ENCODE measurements around the gene ADD2.
"Not testable (repeated sequence)": the region's sequence is repeated elsewhere in the genome, so short reads cannot be mapped to it uniquely, and the experiment has no call there.

The ADD2 gene

DNA sequence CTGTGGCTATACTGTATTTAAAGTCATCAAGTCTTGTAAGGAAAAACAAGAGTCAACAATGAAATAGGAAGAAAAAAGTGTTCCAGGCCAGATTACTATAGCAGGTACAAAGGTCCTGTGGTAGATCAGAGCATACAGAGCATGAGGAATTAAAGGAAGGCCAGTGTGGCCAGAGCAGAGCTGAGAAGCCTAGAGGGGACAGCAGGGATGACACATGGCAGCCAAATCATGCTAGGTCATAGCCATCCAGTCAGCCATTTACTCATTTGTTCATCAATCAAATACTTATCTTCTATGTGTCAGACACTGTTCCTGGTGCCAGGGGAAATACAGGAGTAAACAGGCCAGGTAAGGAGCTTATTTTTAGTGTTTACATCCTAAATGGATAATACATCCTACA lies 24.3 kb downstream of the ADD2 start:
- TF ChIP-seq ZFX (IDR thresholded peaks at IDR 0.05; ENCODE audit: borderline replicate concordance) = no peak
- TF ChIP-seq CTCF (IDR thresholded peaks at IDR 0.05) = no peak
- H3K27ac ChIP-seq = no peak overlapping the region

- TF ChIP-seq CTCF (IDR thresholded peaks at IDR 0.05) (no peak), ZFX (IDR thresholded peaks at IDR 0.05; ENCODE audit: borderline replicate concordance) (no peak)
- no peak overlapping the region for H3K27ac ChIP-seq
Observed at GRCh38 chr2:70743068-70743467, 24.9 kb downstream of the ADD2 start.

DNA sequence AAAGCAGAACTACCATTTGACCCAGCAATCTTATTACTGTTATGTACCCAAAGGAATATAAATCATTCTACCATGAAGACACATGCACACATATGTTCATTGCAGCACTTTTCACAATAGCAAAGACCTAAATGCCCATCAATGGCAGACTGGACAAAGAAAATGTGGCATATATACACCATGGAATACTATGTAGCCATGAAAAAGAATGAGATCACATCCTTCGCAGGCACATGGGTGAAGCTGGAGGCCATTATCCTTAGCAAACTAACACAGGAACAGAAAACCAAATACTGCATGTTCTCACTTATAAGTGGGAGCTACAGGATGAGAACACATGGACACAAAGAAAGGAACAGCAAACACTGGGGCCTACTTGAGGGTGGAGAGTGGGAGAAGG lies 28.5 kb downstream of the ADD2 start:
- not testable (repeated sequence) for H3K27ac ChIP-seq

DNA sequence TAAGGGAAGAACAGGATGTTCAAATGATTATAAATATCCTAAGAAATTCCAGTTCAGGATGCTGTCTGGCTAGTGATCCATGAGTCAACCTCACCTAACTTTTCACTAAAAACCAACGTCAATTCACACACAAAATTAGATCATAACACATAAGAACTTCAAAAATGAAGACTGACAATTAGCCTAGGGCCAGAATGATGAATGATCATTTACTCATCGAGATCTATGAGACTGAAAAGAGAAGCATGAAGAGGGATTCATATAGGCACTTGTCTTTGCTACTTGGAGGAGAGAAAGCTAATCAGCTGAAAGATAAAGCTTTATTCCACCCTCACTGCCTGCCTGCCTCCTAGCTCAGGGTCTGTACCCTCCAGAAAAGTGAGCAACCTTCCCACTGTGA lies 29.8 kb downstream of the ADD2 start:
- no peak overlapping the region for H3K27ac ChIP-seq
- no peak for TF ChIP-seq CTCF (IDR thresholded peaks at IDR 0.05)

GRCh38 chr2:70735071-70735470 lies 32.9 kb downstream of the ADD2 start:
- H3K27ac ChIP-seq = no peak overlapping the region
- TF ChIP-seq CTCF (IDR thresholded peaks at IDR 0.05) (no peak), ZFX (IDR thresholded peaks at IDR 0.05; ENCODE audit: borderline replicate concordance) (no peak)

- TF ChIP-seq ZFX (IDR thresholded peaks at IDR 0.05; ENCODE audit: borderline replicate concordance) = no peak
- H3K27ac ChIP-seq = no peak overlapping the region
Observed at GRCh38 chr2:70733646-70734180, 34.3 kb downstream of the ADD2 start.

GRCh38 chr2:70732766-70733645 lies 35.0 kb downstream of the ADD2 start:
- no peak for TF ChIP-seq CTCF (IDR thresholded peaks at IDR 0.05)
- TF ChIP-seq ZFX (IDR thresholded peaks at IDR 0.05; ENCODE audit: borderline replicate concordance) = no peak
- no peak overlapping the region for H3K27ac ChIP-seq

DNA sequence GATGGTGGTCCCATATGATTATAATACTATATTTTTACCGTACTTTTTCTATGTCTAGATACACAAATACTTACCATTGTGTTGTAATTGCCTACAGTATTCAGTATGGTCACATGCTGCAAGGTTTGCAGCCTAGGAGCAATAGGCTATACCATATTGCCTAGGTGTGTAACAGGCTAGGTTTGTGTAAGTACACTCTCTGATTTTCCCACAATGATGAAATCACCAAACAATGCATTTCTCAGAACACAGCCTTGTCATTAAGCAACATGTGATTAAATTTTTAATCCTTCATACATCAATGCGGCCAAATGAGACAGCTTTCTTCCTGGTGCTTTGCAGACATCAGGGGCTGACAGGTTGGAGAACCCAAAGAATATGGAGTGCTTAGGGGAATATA lies 37.3 kb downstream of the ADD2 start:
- TF ChIP-seq ZFX (IDR thresholded peaks at IDR 0.05; ENCODE audit: borderline replicate concordance) = no peak
- no peak for TF ChIP-seq CTCF (IDR thresholded peaks at IDR 0.05)
- H3K27ac ChIP-seq = no peak overlapping the region
